HG02852 (cell line): ENCODE measurements around the gene RABGEF1.
"Not testable (repeated sequence)": the region's sequence is repeated elsewhere in the genome, so short reads cannot be mapped to it uniquely, and the experiment has no call there.

Experiments used
- ATAC-seq: cut with Tn5 transposase; IDR thresholded peaks from one replicate; pipeline ENCODE4 v1.9.1; 2021; ENCODE audit warnings: mild to moderate bottlenecking, moderate library complexity; ENCODE audit not compliant: unreplicated experiment

Gene RABGEF1

DNA sequence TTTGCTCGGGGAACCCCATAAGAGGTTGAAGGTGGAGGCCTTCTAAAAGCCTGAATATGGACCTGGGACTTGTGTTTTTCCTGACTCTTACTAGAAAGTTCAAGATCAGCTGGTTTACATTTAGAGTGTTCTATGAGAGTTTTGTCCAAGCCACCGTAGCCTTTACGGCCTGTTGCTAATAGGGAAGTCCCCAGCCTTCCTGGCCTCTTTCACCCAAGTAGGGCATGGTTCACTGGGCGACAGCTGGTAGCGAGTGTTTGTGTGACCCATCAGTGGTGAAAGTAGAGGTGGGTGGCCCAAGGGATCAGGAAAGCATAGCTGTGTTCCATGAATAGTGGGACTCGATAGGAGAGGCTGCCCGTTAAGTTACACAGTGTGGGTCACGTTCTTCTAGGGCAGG is 60.1 kb downstream of the RABGEF1 start:
- ATAC-seq = no peak

DNA sequence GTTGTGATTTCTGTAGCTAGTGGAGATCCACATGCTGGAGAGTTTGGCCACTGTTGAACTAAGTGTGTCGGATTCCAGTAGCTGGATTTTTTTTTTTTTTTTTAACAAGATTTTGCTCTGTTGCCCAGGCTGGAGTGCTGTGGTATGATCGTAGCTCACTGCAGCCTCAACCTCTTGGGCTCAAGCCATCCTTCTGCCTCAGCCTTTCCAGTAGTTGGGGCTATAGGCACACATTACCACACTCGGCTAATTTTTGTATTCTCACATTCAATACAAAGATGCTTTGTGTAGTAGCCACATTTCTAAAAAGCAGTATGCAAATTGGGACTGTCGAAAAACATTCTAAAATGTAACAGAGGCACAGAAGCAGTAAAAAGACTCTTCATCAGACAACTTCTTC is 63.5 kb downstream of the RABGEF1 start:
- no peak for ATAC-seq

GRCh38 chr7:66807736-66808135 is 67.2 kb downstream of the RABGEF1 start:
- no peak for ATAC-seq

- no peak for ATAC-seq
Measured at GRCh38 chr7:66810716-66811115, 70.2 kb downstream of the RABGEF1 start.

DNA sequence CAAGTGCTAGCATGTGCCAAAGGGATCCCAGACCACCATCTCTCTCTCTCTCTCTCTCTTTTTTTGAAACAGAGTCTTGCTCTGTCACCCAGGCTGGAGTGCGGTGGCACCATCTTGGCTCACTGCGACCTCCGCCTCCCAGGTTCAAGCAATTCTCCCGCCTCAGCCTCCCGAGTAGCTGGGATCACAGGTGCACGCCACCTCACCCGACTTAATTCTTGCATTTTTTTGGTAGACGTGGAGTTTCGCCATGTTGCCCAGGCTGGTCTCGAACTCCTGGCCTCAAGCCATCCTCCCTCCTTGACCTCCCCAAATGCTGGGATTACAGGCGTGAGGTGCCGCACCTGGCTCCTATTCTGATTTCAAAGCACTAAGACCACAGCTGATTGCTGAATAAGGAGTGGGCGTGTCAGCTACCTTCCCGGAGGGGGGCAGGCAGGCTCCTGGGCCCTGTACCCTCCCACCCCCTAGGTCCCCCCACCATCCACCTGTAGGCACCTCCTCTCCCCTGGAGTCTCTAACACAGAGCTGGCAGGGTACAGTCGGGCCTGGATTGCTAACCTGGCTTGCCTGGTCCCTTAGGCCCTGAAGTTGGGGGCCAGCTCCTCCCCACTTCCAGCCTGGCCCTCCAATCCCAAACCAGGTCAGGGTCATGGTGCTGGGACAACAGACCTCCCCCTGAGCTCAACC is 74.8 kb downstream of the RABGEF1 start:
- not testable (repeated sequence) for ATAC-seq

GRCh38 chr7:66815951-66816350 is 75.4 kb downstream of the RABGEF1 start:
- ATAC-seq = no peak

DNA sequence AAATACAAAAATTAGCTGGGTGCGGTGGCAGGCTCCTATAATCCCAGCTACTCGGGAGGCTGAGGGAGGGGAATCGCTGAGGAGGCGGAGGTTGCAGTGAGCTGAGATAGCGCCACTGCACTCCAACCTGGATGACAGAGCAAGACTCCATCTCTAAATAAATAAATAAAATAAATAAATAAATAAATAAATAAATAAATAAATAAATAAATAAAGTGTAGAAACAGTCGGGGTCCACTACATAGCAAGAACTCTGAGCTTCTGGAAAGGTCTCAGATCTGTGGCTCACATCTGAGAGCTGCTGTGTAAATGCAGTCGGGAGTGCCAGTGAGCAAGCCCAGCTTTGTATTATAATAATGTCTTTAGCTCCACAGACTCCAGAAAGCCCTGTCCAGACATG is 76.1 kb downstream of the RABGEF1 start:
- not testable (repeated sequence) for ATAC-seq

- peak; percentile 64 for ATAC-seq
Measured at GRCh38 chr7:66817208-66817795, 76.8 kb downstream of the RABGEF1 start.

GRCh38 chr7:66817956-66818355 is 77.4 kb downstream of the RABGEF1 start:
- ATAC-seq = not testable (repeated sequence)

GRCh38 chr7:66824041-66824440 is 83.5 kb downstream of the RABGEF1 start:
- no peak for ATAC-seq

DNA sequence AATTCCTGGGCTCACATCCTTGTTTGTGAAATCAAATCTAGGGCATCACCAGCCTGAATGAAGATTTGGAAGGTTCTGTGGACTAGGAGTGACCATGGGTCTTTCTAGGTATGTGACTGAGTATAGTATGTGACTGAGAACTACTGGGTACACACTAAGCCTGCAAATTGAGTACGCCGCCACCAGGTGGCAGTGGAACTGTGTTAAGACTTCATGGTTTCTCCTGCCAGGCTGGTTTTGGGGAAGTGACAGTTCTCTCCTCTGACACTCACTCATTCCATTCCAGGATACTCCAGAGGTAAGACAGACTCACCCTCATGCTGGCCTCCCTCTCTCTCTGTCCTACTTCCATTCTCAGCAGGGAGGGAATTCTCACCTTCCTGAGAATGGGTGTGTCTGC is 85.0 kb downstream of the RABGEF1 start:
- not testable (repeated sequence) for ATAC-seq

DNA sequence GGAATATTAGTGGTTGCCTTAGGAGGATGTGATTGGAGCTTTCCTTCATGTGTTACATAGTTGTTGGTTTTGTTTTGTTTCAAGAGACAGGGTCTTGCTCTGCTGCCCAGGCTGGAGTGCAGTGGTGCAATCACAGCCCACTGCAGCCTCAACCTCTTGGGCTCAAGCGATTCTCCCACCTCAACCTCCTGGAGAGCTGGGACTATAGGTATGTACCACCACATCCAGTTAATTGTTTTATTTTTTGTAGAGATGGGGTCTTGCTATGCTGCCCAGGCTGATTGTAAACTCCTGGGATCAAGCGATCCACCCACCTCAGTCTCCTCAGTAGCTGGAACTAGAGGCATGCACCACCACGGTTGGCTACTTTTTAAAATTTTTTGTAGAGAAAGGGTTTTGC is 86.1 kb downstream of the RABGEF1 start:
- ATAC-seq = no peak

DNA sequence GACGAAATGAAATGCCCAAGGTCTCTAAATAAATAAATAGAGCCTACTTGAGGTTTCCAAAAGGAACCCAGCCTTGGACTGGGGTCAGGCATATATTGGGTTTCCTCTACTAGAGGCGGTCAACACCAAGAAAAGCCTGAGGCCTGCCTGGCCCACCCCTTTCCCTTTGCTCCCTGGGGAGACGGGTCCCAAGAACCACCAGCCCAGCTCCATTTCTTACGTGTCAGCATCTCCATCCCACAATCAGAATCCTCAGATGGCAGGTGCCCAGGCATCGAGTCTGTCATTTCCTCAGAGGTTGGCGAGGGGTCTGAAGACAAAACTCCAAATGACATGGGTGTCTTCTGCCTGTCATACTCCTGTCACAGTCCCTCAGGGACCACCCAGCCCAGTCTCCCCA is 90.4 kb downstream of the RABGEF1 start:
- ATAC-seq = not testable (repeated sequence)

GRCh38 chr7:66832531-66833351 is 92.2 kb downstream of the RABGEF1 start:
- no peak for ATAC-seq

GRCh38 chr7:66837007-66837406 is 96.5 kb downstream of the RABGEF1 start:
- no peak for ATAC-seq

GRCh38 chr7:66837661-66838060 is 97.1 kb downstream of the RABGEF1 start:
- no peak for ATAC-seq

GRCh38 chr7:66839814-66840213 is 99.3 kb downstream of the RABGEF1 start:
- ATAC-seq = no peak

- no peak for ATAC-seq
Measured at GRCh38 chr7:66840316-66840715, 99.8 kb downstream of the RABGEF1 start.

DNA sequence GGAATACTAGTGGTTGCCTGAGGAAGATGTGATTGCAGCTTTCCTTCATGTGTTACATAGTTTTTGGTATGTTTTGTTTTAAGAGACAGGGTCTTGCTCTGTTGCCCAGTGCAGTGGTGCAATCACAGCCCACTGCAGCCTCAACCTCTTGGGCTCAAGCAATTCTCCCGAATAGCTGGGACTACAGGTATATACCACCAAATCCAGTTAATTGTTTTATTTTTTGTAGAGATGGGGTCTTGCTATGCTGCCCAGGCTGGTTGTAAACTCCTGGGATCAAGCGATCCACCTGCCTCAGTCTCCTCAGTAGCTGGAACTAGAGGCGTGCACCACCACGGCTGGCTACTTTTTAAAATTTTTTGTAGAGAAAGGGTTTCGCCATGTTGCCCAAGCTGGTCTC is 101.4 kb downstream of the RABGEF1 start:
- ATAC-seq = no peak

- ATAC-seq = not testable (repeated sequence)
Measured at GRCh38 chr7:66843492-66843891, 103.0 kb downstream of the RABGEF1 start.

DNA sequence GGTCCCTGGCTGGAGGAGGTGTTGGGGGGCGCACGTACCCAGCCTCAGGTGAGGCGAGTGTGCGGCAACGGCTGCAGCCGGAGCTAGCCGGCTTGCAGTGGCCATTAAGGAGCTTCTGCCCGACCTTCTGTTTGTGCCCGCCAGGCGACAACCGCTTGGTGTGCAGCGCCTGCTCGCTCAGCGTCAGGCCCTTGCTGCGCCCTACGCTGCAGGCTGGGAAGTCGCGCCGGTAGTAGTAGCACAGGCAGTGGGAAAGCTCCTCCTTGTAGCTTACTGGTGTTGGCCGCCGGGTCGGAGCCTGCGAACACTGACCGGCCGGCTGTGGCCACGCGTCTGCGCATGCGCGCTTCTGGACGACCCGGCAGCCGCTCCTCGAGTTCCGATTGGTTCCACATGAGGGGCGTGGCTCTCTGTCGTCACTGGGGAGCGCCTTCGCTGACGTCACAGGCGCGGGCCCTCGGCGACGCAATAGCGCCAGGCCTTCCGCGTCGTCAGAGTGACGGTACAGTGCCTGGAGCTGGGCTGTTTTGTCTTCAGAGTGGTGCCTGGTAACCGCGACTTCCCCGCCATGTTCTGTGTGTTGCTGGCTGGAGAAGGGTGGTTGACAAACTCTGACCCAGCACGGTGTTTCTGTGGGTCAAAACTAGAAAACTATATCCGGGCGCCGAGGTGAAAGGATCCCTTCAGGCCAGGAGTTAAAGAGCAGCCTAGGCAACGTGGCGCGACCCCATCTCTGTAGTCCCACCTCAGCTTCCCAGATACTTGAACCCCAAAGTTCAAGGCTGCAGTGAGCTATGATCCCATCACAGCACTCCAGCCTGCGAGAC is 104.2 kb downstream of the RABGEF1 start:
- ATAC-seq = peak; percentile 94
